Measurements from ENCODE around the gene STK11. TPM values are rescaled to one million over a fixed set of nuclear protein-coding genes. Genes with fewer than 3 reads are reported as not detected.

STK11 gene
- total and polyA plus RNA-seq, 10 donors: 44.0 to 107 (median 74.5) TPM

DNA sequence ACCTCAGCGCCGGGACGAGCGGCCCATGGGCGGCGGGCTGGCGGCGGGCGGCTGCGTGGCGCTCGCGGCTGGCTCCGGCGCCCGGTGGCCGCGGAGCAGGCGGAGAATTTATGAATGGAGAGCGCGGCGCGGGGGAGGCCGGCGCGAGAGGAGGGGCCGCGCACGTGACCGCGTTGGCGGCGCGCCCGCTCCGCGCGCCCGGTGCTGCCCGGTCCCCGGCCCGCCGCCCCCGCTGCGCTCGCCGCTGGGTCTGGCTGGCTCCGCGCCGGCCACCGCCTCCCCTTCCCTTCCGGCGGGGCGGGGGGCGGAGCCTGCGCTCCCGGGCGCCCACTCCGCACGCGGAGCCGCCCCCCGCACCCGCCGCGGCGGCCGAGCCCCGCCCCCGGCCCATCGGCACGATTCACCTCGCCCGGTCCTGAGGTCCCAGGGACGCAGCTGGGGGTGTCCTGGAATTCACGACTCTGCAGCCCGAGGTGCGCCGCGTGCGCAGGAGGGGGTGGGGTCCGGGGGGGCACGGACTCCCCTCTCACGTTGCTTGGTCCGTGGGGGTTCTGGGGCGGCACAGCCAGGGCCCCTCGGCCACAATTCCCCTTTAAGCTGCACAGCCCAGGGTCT lies 32.3 kb downstream of the STK11 start, which contains the start of gene CBARP:
Gene CBARP, minus strand, starts transcription at position 252 of the 615 bp plus-strand sequence. CDS start 1,905 bp downstream, outside the sequence.
- peak within 1 kb of the TSS in 3 of 8 donors; percentile 8 to 69 (median 31) for H3K27ac ChIP-seq
- no peaks in the 10 kb centered on the region for H3K36me3 ChIP-seq
- WGBS, 5 donors: 1 to 20% (median 1%) methylated on average over 1 to 87 of the region's 87 CpGs
- peak within 1 kb of the TSS in 7 of 8 donors; percentile 27 to 71 (median 45) for H3K4me3 ChIP-seq
- intact Hi-C loops (cut with DNase I; ENCODE audit: low total_unique reads): no loop called here
- peaks cover 0 to 51% (median 18%) of the 10 kb centered on the region in 7 donors for H3K27me3 ChIP-seq (replicated peaks in 1 of 7)
- no peak for DNase-seq
- H3K4me1 ChIP-seq: peaks cover 37 to 77% (median 60%) of the 10 kb centered on the region in 6 donors
- TF ChIP-seq, protein P1, sequence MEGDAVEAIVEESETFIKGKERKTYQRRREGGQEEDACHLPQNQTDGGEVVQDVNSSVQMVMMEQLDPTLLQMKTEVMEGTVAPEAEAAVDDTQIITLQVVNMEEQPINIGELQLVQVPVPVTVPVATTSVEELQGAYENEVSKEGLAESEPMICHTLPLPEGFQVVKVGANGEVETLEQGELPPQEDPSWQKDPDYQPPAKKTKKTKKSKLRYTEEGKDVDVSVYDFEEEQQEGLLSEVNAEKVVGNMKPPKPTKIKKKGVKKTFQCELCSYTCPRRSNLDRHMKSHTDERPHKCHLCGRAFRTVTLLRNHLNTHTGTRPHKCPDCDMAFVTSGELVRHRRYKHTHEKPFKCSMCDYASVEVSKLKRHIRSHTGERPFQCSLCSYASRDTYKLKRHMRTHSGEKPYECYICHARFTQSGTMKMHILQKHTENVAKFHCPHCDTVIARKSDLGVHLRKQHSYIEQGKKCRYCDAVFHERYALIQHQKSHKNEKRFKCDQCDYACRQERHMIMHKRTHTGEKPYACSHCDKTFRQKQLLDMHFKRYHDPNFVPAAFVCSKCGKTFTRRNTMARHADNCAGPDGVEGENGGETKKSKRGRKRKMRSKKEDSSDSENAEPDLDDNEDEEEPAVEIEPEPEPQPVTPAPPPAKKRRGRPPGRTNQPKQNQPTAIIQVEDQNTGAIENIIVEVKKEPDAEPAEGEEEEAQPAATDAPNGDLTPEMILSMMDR (IDR thresholded peaks at IDR 0.05 in 8 of 11, conservative IDR thresholded peaks at IDR 0.05 in 3 of 11): no peak
- TF ChIP-seq POLR2A (IDR thresholded peaks at IDR 0.05) (no peak), POLR2AphosphoS5 (IDR thresholded peaks at IDR 0.05) (no peak)
- no peaks in the 10 kb centered on the region for H3K9me3 ChIP-seq

DNA sequence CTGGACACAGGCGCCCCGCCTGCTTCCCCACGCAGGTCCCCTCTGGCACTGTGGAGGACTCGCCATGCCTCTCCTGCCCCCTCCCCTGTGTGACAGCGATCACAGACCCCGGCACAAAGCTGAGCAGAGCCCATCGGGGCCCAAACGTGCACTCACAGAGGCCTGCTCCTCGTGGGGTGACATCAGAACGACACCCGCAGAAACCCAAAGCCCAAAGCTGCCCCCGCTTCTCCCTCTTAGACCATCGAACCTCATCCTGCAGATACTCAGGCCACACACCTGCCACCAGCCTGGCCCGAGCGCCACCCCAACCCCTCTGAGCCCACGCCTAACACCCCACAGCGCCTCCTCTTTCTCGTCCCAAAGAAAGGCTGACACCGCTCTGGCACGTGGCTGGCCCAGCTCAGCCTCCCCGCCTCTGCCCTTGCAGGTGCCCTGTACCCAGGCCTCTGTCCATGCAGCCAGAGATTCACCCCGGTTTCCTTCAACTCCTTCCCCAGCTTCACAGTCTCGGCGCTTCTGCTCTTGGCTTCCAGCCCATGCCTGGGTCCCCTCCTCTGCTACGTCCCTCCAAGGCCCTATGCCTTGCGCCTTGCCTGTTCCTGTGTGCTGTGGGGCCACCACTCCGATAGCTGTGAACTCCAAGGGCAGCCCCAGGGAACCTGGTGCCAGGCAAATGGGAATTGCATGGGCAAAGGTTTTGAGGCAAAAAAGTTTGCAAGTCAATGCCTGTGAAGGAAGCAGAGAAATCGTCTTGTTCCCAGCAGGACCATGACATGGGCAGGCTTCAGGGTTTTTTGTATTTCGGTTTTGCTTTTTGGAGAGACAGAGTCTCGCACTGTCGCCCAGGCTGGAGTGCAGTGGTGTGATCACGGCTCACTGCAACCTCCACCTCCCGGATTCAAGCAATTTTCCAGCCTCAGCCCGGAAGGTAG lies 33.1 kb downstream of the STK11 start:
- no peaks in the 10 kb centered on the region for H3K9me3 ChIP-seq
- TF ChIP-seq, protein P1 (IDR thresholded peaks at IDR 0.05 in 8 of 11, conservative IDR thresholded peaks at IDR 0.05 in 3 of 11): no peak
- peak in 1 of 3 donors; percentile 12 for TF ChIP-seq POLR2AphosphoS5 (IDR thresholded peaks at IDR 0.05)
- DNase-seq: no peak
- H3K27me3 ChIP-seq (replicated peaks in 1 of 7): peaks cover 0 to 51% (median 18%) of the 10 kb centered on the region in 7 donors
- peak overlapping the region in 7 of 8 donors; percentile 7 to 71 (median 42) for H3K4me3 ChIP-seq
- WGBS, 5 donors: 56 to 67% (median 61%) methylated on average over 30 to 34 of the region's 34 CpGs
- H3K4me1 ChIP-seq: peaks cover 32 to 77% (median 60%) of the 10 kb centered on the region in 6 donors
- peaks cover 0 to 7% (median 0%) of the 10 kb centered on the region in 6 donors for H3K36me3 ChIP-seq
- intact Hi-C loops (cut with DNase I; ENCODE audit: low total_unique reads): no loop called here
- H3K27ac ChIP-seq: peak overlapping the region in 2 of 8 donors; percentile 31 to 69

DNA sequence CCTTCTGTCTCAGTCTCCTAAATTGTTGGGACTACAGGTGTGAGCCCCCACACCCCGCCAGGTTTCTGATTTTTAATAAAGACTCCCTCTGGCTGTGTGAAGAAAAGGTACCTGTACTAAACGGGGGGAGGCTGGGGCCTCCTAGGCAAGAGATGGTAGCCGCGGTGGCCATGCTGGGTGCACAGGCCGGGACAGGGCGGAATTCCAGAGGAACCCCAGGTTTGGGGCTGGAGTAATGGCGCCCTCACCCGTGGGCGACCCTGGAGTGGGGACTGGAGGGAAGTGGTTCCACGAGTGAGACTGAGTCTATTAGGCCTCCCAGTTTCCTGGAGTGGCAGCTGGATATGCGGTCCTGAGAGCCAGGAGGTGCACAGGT lies 33.8 kb downstream of the STK11 start:
- TF ChIP-seq, protein P1 (IDR thresholded peaks at IDR 0.05 in 8 of 11, conservative IDR thresholded peaks at IDR 0.05 in 3 of 11): no peak
- TF ChIP-seq POLR2A (IDR thresholded peaks at IDR 0.05) (no peak), POLR2AphosphoS5 (IDR thresholded peaks at IDR 0.05) (no peak)
- peaks cover 38 to 79% (median 65%) of the 10 kb centered on the region in 6 donors for H3K4me1 ChIP-seq

More for the DNA sequence above, 33.8 kb downstream of the STK11 start:
- DNase-seq: no peak
- no peaks in the 10 kb centered on the region for H3K9me3 ChIP-seq
- peaks cover 0 to 51% (median 18%) of the 10 kb centered on the region in 7 donors for H3K27me3 ChIP-seq (replicated peaks in 1 of 7)
- 62 to 84% (median 73%) methylated on average over 10 to 11 of the region's 11 CpGs for WGBS, 5 donors
- H3K4me3 ChIP-seq: peak overlapping the region in 1 of 8 donors; percentile 97
- peaks cover 0 to 15% (median 0%) of the 10 kb centered on the region in 6 donors for H3K36me3 ChIP-seq
- intact Hi-C loops (cut with DNase I; ENCODE audit: low total_unique reads): no loop called here
- H3K27ac ChIP-seq: peak overlapping the region in 5 of 8 donors; percentile 61 to 100 (median 69)
